ENCODE data around the gene PRORP. TPM values are rescaled to one million over a fixed set of nuclear protein-coding genes. Genes with fewer than 3 reads are reported as not detected.

PRORP gene
- total and polyA plus RNA-seq, 9 of the 15 experiments (the other 6 are each of a cell fraction or from before 2014, with no cell fraction given) = 21.9 to 48.7 (median 36.5) TPM

DNA sequence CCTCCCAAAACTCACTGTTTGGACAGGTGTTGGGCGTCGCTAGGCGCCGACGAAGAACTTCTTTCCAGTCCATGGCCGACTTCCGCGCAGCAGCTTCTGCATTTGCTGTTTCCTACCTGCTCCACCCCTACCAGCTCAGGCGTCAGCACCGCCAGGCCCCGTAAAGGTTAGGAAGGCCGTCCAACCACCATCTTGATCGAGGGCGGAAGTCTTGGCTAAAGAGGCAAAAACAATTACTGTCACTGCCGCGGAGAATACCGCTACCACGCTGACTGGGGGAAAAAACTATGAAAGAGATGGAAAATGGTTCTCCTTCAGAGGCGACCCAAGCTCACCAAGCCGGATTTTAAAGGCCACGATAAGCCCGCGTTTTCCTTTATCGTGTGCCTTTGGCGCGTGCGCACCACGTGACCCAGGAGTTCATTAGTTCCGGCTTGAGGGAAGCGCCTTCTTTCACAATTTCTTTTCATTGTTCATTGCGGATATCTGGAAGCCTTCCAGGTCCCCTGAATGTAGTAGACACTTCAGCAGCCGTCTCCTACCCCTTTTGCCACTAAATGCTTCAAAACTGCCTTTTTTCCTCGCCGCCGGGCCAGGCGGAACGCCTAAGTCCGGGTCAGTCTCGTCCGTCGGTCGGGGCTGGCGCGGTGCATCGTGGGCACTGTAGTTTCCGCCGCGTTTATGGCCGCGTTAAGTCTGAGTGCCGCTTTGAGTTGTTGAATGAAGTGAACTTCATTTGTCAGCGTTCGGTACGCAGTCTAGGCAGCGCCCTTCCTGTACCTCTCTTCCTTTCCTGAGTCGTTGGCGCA, at the start of gene PRORP, which contains the start of gene PPP2R3C (continued):
- TF ChIP-seq TAF1 (IDR thresholded peaks at IDR 0.05; ENCODE audit: control insufficient read depth, extremely low read depth, insufficient read depth, low read length, severe bottlenecking) (peak; percentile 50), RAD51 (IDR thresholded peaks at IDR 0.05; ENCODE audit: borderline replicate concordance, low read depth) (peak; percentile 98), YY1 (IDR thresholded peaks at IDR 0.05; ENCODE audit: borderline replicate concordance in 1 of 3, control insufficient read depth in 1 of 3, extremely low read depth in 1 of 3, insufficient read depth in 3 of 3, insufficient read length in 1 of 3, insufficient replicate concordance in 2 of 3, low read depth in 1 of 3, low read length in 2 of 3) (peak; percentile 72 to 97 (median 94)), ZFP1 (CRISPR knock-in tag; IDR thresholded peaks at IDR 0.05) (no peak), MTA2 (IDR thresholded peaks at IDR 0.05; ENCODE audit: low read depth) (no peak), MAZ (CRISPR knock-in tag; conservative IDR thresholded peaks at IDR 0.05 in 1 of 2, IDR thresholded peaks at IDR 0.05 in 1 of 2) (peak in 1 of 2 experiments; percentile 76), SMARCA5 (IDR thresholded peaks at IDR 0.05) (no peak)
- TF ChIP-seq, protein P1, sequence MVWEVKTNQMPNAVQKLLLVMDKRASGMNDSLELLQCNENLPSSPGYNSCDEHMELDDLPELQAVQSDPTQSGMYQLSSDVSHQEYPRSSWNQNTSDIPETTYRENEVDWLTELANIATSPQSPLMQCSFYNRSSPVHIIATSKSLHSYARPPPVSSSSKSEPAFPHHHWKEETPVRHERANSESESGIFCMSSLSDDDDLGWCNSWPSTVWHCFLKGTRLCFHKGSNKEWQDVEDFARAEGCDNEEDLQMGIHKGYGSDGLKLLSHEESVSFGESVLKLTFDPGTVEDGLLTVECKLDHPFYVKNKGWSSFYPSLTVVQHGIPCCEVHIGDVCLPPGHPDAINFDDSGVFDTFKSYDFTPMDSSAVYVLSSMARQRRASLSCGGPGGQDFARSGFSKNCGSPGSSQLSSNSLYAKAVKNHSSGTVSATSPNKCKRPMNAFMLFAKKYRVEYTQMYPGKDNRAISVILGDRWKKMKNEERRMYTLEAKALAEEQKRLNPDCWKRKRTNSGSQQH (CRISPR knock-in tag; IDR thresholded peaks at IDR 0.05) = no peak
- TF ChIP-seq, protein P2, sequence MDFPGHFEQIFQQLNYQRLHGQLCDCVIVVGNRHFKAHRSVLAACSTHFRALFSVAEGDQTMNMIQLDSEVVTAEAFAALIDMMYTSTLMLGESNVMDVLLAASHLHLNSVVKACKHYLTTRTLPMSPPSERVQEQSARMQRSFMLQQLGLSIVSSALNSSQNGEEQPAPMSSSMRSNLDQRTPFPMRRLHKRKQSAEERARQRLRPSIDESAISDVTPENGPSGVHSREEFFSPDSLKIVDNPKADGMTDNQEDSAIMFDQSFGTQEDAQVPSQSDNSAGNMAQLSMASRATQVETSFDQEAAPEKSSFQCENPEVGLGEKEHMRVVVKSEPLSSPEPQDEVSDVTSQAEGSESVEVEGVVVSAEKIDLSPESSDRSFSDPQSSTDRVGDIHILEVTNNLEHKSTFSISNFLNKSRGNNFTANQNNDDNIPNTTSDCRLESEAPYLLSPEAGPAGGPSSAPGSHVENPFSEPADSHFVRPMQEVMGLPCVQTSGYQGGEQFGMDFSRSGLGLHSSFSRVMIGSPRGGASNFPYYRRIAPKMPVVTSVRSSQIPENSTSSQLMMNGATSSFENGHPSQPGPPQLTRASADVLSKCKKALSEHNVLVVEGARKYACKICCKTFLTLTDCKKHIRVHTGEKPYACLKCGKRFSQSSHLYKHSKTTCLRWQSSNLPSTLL (IDR thresholded peaks at IDR 0.05) = no peak
- TF ChIP-seq, protein P3, sequence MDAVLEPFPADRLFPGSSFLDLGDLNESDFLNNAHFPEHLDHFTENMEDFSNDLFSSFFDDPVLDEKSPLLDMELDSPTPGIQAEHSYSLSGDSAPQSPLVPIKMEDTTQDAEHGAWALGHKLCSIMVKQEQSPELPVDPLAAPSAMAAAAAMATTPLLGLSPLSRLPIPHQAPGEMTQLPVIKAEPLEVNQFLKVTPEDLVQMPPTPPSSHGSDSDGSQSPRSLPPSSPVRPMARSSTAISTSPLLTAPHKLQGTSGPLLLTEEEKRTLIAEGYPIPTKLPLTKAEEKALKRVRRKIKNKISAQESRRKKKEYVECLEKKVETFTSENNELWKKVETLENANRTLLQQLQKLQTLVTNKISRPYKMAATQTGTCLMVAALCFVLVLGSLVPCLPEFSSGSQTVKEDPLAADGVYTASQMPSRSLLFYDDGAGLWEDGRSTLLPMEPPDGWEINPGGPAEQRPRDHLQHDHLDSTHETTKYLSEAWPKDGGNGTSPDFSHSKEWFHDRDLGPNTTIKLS (IDR thresholded peaks at IDR 0.05; ENCODE audit: borderline replicate concordance, low read depth) = peak; percentile 69; the same call in 1 of the 2 replicates
- TF ChIP-seq, protein P4, sequence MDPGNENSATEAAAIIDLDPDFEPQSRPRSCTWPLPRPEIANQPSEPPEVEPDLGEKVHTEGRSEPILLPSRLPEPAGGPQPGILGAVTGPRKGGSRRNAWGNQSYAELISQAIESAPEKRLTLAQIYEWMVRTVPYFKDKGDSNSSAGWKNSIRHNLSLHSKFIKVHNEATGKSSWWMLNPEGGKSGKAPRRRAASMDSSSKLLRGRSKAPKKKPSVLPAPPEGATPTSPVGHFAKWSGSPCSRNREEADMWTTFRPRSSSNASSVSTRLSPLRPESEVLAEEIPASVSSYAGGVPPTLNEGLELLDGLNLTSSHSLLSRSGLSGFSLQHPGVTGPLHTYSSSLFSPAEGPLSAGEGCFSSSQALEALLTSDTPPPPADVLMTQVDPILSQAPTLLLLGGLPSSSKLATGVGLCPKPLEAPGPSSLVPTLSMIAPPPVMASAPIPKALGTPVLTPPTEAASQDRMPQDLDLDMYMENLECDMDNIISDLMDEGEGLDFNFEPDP (CRISPR knock-in tag; IDR thresholded peaks at IDR 0.05) = no peak
- TF ChIP-seq, protein P5, sequence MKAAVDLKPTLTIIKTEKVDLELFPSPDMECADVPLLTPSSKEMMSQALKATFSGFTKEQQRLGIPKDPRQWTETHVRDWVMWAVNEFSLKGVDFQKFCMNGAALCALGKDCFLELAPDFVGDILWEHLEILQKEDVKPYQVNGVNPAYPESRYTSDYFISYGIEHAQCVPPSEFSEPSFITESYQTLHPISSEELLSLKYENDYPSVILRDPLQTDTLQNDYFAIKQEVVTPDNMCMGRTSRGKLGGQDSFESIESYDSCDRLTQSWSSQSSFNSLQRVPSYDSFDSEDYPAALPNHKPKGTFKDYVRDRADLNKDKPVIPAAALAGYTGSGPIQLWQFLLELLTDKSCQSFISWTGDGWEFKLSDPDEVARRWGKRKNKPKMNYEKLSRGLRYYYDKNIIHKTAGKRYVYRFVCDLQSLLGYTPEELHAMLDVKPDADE (conservative IDR thresholded peaks at IDR 0.05; ENCODE audit: control insufficient read depth, low read depth, low read length) = peak; percentile 88
- TF ChIP-seq, protein P6, sequence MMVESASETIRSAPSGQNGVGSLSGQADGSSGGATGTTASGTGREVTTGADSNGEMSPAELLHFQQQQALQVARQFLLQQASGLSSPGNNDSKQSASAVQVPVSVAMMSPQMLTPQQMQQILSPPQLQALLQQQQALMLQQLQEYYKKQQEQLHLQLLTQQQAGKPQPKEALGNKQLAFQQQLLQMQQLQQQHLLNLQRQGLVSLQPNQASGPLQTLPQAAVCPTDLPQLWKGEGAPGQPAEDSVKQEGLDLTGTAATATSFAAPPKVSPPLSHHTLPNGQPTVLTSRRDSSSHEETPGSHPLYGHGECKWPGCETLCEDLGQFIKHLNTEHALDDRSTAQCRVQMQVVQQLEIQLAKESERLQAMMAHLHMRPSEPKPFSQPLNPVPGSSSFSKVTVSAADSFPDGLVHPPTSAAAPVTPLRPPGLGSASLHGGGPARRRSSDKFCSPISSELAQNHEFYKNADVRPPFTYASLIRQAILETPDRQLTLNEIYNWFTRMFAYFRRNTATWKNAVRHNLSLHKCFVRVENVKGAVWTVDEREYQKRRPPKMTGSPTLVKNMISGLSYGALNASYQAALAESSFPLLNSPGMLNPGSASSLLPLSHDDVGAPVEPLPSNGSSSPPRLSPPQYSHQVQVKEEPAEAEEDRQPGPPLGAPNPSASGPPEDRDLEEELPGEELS (CRISPR knock-in tag; IDR thresholded peaks at IDR 0.05; ENCODE audit: borderline replicate concordance) = peak; percentile 39
